Dendritic cell treated with granulocyte-macrophage colony-stimulating factor and Interleukin-4, amounts not matched to agents 40 ng/mL and 50 ng/mL, for 4 days (primary cell): ENCODE measurements around the gene GADL1.

Experiments used
- H3K27ac Mint-ChIP-seq: one replicate; pipeline ENCODE4 v1.8.0; 2022; ENCODE audit warnings: mild to moderate bottlenecking, mixed read lengths
- H3K27me3 Mint-ChIP-seq: one replicate; pipeline ENCODE4 v1.8.0; 2022; ENCODE audit warnings: mild to moderate bottlenecking, mixed read lengths
- H3K36me3 Mint-ChIP-seq: one replicate; pipeline ENCODE4 v1.8.0; 2022; ENCODE audit warnings: low read depth, mixed read lengths
- H3K4me1 Mint-ChIP-seq: one replicate; pipeline ENCODE4 v1.8.0; 2022; ENCODE audit warnings: low read depth, mixed read lengths
- H3K4me3 Mint-ChIP-seq: one replicate; pipeline ENCODE4 v1.8.0; 2022; ENCODE audit warnings: mild to moderate bottlenecking, moderate library complexity, mixed read lengths
- H3K9me3 Mint-ChIP-seq: one replicate; pipeline ENCODE4 v1.8.0; 2022; ENCODE audit warnings: mixed read lengths
- intact Hi-C: fragments of 100-400 bp; cut with micrococcal nuclease; formaldehyde crosslinking; loops from one replicate; pipeline ENCODE4 v1.15.0; 2022

Gene GADL1

DNA sequence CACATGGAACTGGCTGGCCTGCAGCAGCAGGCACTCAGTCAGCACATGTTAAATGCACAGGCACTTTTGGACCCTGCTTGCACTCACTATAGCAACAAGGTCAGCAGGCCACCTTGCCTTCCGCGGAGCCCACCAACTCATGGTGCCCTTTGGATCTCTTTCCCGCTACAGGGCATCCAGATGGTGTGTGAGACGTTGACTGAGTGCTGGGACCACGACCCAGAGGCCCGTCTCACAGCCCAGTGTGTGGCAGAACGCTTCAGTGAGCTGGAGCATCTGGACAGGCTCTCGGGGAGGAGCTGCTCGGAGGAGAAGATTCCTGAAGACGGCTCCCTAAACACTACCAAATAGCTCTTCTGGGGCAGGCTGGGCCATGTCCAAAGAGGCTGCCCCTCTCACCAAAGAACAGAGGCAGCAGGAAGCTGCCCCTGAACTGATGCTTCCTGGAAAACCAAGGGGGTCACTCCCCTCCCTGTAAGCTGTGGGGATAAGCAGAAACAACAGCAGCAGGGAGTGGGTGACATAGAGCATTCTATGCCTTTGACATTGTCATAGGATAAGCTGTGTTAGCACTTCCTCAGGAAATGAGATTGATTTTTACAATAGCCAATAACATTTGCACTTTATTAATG is 203.1 kb downstream of the GADL1 start:
- Mint-ChIP-seq H3K27ac (no peak overlapping the region), H3K36me3 (peaks cover 93% of the 10 kb centered on the region), H3K9me3 (no peaks in the 10 kb centered on the region), H3K4me3 (no peak overlapping the region), H3K4me1 (peaks cover 19% of the 10 kb centered on the region), H3K27me3 (no peaks in the 10 kb centered on the region)
- intact Hi-C loops = loop anchor here (5.0 kb wide), 1 partner anchor 484 kb away; no protein-coding TSS in a partner anchor

DNA sequence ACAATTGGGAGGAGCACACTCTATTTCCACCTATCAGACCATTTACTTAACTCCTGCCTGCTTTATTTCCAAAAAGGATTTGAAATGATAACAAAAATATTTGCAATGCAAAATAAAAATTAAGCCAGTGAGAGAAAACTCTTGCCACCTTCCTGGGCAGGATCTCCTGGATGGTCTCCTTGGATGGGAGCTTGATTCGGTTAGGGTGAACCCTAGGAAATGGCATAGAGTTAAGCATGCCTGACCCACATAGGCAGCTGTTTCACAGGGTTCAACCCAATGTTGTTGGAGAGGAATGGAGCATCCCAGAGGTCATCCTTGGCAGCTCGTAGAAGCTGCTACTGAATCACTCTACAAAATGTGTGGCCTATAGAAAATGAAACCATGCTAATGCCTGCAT is 204.3 kb downstream of the GADL1 start:
- no peak overlapping the region for H3K4me3 Mint-ChIP-seq
- peaks cover 24% of the 10 kb centered on the region for H3K4me1 Mint-ChIP-seq
- H3K27me3 Mint-ChIP-seq = no peaks in the 10 kb centered on the region
- no peaks in the 10 kb centered on the region for H3K9me3 Mint-ChIP-seq
- intact Hi-C loops = loop anchor here (5.0 kb wide), 1 partner anchor 483 kb away; no protein-coding TSS in a partner anchor
- H3K36me3 Mint-ChIP-seq = peaks cover 91% of the 10 kb centered on the region
- H3K27ac Mint-ChIP-seq = no peak overlapping the region

DNA sequence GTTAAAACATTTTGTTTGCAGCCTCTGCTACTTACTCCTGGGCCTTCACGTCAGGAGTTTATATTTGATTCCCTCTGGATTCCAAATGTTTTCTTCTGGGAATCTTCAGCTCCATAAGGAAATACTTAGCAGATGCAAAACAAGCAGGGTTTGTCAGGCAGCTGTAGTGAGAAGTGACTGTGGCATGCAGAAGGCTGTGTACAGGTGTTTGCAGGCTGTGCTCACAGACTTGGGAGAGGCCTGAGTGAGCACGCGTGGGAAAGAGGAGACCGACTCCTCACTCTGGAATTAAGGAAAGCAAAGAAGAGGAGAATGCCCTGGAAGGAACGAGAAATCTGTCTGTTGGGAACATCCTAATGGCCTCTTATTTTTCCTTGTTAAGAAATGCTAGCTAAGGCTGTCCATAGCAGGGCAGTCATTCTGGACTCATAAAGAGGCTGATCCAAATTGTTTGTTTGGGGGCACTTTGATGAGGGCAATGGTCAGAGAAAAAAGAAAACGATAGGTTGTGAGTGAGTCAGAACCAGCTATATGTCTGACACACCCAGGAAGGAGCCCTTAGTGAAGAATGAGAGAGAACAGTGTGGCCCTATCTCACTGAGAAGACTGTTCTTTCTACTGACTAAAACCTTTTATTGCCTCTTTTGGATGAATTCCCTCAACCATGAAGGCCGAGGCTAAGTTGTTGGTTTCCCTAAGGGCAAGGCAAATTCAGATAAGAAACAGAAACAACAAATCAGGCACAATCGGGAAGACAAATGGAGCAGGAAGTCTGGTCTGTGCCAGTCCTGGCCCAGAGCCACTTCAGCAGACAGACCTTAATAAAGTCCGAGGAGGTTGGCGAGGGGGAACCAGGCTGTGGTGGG is 205.5 kb downstream of the GADL1 start:
- peaks cover 30% of the 10 kb centered on the region for H3K4me1 Mint-ChIP-seq
- peaks cover 91% of the 10 kb centered on the region for H3K36me3 Mint-ChIP-seq
- H3K9me3 Mint-ChIP-seq = no peaks in the 10 kb centered on the region
- H3K27ac Mint-ChIP-seq = peak overlapping the region; percentile 35
- intact Hi-C loops = loop anchor here (2.0 kb wide), 1 partner anchor 78 kb away; no protein-coding TSS in a partner anchor
- no peak overlapping the region for H3K4me3 Mint-ChIP-seq
- no peaks in the 10 kb centered on the region for H3K27me3 Mint-ChIP-seq

DNA sequence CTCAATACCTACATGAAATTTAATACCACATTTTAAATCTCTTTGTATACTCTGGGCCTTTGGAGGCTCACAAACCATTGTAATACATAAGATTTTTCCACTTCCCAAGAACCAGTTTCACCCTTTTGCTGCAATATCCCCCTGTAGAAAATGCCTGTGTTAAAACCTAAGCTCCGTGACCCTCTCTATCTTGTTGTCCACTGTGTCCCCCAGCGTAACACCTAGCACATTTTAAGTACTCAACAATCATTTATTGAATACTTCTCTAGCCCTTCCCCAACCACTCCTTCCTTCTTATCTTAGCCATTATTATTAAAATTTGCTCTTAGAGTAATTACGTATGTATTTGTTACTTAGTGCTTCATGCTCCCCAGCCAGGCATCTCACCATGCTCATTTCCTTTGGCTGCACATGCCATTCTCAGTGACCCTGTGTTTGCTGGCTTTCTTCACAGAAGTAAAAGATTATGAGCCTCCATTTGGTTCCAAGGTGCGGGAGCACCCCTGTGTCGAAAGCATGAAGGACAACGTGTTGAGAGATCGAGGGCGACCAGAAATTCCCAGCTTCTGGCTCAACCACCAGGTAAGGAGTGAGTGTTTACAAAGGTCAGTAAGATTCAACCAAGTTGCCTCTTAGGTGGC is 206.4 kb downstream of the GADL1 start:
- peaks cover 93% of the 10 kb centered on the region for H3K36me3 Mint-ChIP-seq
- no peak overlapping the region for H3K27ac Mint-ChIP-seq
- H3K9me3 Mint-ChIP-seq = no peaks in the 10 kb centered on the region
- no peaks in the 10 kb centered on the region for H3K27me3 Mint-ChIP-seq
- peaks cover 35% of the 10 kb centered on the region for H3K4me1 Mint-ChIP-seq
- no peak overlapping the region for H3K4me3 Mint-ChIP-seq
- intact Hi-C loops = loop anchor here (2.0 kb wide), 1 partner anchor 77 kb away; no protein-coding TSS in a partner anchor

DNA sequence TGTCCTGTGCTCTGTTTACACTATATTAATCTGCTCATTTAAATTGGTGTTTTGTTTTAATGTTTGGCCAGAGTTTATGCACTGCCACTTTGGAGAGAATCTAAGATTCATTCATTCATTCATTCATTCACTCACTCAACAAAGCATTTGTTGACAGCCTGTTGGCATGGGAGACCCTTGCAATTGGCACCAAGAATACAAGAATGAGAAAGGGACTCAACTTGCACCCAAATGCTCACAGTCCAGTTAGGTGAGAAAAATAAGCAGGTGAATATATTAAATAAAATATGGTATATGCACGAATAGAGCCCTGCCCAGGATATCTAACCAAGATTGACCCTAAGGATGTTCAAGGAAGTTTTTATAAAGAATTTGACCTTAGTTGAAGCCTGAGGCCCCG is 207.7 kb downstream of the GADL1 start:
- peaks cover 48% of the 10 kb centered on the region for H3K4me1 Mint-ChIP-seq
- H3K27me3 Mint-ChIP-seq = no peaks in the 10 kb centered on the region
- H3K27ac Mint-ChIP-seq = no peak overlapping the region
- H3K36me3 Mint-ChIP-seq = peaks cover 92% of the 10 kb centered on the region
- intact Hi-C loops = no loop called here
- H3K9me3 Mint-ChIP-seq = no peaks in the 10 kb centered on the region
- no peak overlapping the region for H3K4me3 Mint-ChIP-seq

DNA sequence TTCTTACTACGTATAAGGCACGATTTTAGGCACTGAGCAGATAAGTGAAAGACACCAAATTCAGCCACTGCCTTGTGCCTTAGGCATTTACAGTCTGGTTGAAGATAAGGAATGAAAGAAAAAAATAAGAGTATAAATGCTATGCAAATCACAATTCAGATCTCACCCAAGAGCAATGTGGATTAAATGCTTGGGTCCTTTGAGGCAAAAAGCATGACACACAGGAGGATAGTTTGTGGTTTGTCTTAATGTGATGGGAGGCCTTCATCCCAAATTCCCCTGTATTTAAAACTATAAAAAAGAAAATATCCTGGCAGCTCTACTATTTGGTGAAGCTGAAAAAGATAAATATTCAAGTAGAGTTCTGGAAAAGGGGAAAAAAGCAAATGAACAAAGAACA is 208.3 kb downstream of the GADL1 start:
- no peak overlapping the region for H3K4me3 Mint-ChIP-seq
- no peaks in the 10 kb centered on the region for H3K9me3 Mint-ChIP-seq
- H3K36me3 Mint-ChIP-seq = peaks cover 92% of the 10 kb centered on the region
- no peak overlapping the region for H3K27ac Mint-ChIP-seq
- intact Hi-C loops = no loop called here
- peaks cover 50% of the 10 kb centered on the region for H3K4me1 Mint-ChIP-seq
- no peaks in the 10 kb centered on the region for H3K27me3 Mint-ChIP-seq

DNA sequence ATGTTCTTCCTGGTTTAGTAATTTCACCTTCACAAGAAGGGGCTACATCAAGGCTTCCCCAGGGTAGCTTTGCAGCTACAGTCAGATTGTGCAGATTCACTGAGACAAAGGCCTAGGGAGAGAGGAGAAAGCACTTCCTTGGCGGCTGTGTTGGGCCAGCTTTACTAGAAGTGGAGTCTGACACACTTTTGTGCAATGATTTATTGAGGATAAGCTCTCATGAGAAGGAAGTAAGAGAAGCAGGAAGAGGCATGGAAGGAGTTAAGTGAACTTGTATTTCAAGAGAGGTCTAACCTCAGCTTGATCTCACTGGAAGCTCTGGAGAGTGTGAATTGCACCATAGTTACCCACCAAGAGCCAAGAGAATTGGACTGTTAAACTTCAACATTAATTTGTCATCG is 209.2 kb downstream of the GADL1 start:
- intact Hi-C loops = no loop called here
- Mint-ChIP-seq H3K9me3 (no peaks in the 10 kb centered on the region), H3K4me1 (peaks cover 53% of the 10 kb centered on the region), H3K27me3 (no peaks in the 10 kb centered on the region), H3K4me3 (no peak overlapping the region), H3K36me3 (peaks cover 92% of the 10 kb centered on the region), H3K27ac (no peak overlapping the region)

DNA sequence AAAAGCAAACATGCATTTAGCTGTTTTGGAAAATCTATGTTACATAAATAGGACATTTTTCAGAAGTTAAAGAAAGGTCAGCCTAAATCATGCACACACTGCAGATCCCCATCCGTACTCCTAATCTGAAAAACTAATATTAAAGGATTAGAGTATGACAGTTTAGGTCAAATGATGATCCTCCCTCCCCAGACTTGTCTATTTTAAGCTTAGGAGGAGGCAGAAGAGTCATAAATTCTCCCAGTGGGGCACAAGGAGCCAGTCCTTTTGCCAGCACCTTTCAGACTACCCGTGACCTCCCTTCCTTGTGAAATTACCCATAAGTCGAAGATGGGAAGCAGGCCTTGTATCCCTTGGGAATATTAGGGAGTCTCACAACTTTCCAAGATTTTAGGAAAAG is 210.1 kb downstream of the GADL1 start:
- Mint-ChIP-seq H3K4me3 (no peak overlapping the region), H3K27me3 (no peaks in the 10 kb centered on the region)
- intact Hi-C loops = no loop called here

DNA sequence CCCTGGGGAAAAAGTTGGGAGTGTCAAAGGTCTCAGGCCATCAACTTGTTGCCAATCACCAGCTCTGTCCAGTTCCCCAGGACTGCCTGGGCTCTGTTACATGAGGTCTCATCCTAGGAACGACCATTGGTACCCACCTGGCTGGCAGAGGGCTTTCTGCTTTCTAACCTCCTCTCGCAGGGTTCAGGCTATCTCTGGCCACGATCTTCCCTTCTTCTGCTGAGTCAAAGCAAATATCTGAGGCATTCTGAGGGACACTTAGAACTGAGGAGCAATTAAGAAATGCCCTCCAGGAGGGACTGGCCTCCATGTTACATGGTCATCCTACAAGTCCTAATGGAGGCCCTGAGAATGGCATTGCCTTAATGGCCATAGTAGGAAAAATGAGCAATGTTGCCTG is 210.7 kb downstream of the GADL1 start:
- Mint-ChIP-seq H3K9me3 (no peaks in the 10 kb centered on the region), H3K36me3 (peaks cover 91% of the 10 kb centered on the region), H3K27ac (no peak overlapping the region), H3K27me3 (no peaks in the 10 kb centered on the region), H3K4me1 (peaks cover 52% of the 10 kb centered on the region), H3K4me3 (no peak overlapping the region)
- intact Hi-C loops = no loop called here

More for the DNA sequence above, 210.1 kb downstream of the GADL1 start:
- Mint-ChIP-seq H3K9me3 (no peaks in the 10 kb centered on the region), H3K4me1 (peaks cover 53% of the 10 kb centered on the region), H3K27ac (no peak overlapping the region), H3K36me3 (peaks cover 91% of the 10 kb centered on the region)

DNA sequence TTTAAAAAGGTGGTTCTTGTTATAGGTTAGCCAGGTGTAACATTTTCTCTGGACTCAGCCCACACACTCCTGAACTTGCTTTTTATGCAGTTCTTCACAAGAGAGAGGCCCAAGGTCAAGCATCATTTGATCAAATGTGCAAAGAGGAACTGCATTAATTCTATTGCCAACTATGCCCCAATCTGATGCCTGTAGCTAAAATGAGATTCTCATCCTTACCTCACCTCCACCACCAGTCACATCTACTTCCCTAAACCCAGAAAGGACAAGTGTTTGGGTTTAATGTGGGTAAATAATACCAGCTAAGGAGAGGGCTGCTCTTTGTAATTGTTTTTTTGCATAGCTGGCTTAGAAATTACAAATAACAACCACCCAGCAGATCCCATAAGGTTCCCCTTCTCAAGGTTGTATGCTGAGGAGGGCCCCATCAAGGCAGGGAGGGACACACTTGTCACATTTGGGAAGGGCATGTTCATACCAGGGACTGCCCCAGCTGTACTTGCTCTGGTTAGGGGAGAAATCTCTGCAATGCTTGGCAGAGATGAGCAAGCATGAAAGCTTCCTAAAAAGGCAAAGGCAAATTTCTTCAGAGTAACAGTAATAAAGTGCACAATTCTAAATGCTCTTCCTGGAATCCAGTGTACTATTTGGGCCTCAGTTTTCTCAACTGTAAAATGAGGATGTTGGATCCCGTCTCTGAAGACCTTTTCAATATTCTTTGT is 211.9 kb downstream of the GADL1 start:
- no peak overlapping the region for H3K4me3 Mint-ChIP-seq
- H3K4me1 Mint-ChIP-seq = peaks cover 54% of the 10 kb centered on the region
- no peaks in the 10 kb centered on the region for H3K27me3 Mint-ChIP-seq
- peak overlapping the region; percentile 48 for H3K27ac Mint-ChIP-seq
- intact Hi-C loops = no loop called here
- H3K9me3 Mint-ChIP-seq = no peaks in the 10 kb centered on the region
- H3K36me3 Mint-ChIP-seq = peaks cover 91% of the 10 kb centered on the region

DNA sequence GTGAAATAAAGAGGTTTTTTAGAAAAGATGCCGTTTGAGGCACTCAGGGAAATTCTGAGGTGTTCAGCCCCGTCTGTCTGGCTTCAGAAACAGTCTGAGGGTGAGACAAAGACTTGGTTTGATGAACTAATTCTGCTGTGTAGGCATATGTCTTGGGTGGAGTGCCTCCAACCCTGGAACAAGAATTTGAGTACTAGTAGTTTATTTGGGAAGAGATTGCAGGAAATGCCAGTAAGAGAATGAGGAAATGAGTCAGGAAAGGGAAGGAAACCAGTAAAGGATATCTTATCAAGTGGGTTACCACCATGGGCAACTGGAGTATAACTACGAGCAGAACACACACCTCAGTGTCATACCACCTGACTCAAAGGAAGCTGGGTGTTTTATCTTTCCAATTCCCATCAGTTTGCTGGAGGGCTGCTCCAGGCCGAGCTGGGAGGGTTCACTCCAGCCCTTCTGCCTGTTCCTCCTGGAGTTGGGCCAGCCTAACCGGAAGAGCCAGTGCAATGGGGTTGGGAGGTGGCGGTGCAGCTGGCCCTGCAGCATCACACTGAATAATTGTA is 212.7 kb downstream of the GADL1 start:
- intact Hi-C loops = no loop called here
- Mint-ChIP-seq H3K4me3 (no peak overlapping the region), H3K27ac (peak overlapping the region; percentile 53), H3K36me3 (peaks cover 91% of the 10 kb centered on the region), H3K27me3 (no peaks in the 10 kb centered on the region), H3K4me1 (peaks cover 63% of the 10 kb centered on the region), H3K9me3 (no peaks in the 10 kb centered on the region)

DNA sequence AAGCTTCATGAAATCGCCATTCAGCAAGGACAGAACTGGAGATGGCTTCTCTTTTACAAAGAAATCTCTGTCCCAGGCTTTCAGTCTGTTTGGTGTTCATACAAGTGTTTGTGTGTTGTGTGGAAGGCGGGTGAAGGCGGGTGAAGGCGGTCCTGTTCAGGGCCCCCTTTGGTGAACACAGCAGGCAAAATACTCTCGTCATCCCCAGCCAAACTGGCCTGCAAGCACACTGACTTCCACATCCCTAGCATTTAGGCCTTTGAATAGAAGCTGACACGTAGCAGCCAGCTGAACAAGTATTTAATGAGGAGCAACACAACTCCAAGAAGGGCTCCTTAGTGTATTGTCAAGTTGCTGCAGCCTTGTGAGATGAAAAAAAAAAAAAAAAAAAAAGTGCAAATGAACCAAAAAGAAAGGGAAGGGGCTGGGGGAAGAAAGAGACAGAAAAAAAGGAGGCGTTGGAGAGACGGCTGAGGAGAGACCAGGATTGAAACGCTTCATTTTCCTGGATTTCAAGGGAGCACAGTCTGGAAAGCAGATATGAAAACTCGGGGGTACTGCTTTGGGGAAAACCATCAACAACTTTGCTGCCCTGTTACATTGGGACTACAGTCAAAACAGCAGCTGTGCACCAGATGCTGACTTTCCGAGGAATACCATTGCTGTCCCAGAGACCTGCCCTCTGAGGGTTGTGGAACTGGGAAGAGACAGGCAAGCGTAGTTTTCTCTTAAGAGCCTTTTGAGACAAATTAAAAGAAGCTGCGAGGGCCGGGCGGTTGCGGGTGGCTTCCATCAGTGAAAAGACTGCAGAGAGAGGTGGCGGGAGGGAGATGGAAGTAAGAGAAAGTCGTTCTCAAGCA is 213.4 kb downstream of the GADL1 start:
- Mint-ChIP-seq H3K36me3 (peaks cover 91% of the 10 kb centered on the region), H3K27me3 (no peaks in the 10 kb centered on the region), H3K4me1 (peaks cover 65% of the 10 kb centered on the region), H3K27ac (peak overlapping the region; percentile 53), H3K9me3 (no peaks in the 10 kb centered on the region), H3K4me3 (no peak overlapping the region)
- intact Hi-C loops = no loop called here

DNA sequence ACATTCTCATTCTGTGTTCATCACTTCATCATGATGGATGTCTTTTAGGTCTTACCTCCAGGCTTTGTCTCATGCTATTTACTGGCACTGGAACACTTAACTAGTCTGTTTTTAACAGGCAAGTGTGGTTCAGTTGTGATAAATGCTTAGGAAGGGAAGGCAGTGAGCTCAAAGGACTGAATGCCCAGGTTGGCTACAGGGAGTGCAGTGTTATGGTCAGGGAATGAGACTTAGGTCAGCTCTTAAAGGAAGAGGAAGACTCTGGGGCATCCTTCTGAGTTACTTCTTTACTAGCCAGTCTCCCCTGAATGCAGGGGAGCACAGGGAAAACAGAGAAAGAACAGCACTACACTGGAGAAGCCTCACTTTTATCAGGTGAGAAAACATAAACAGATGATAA is 215.4 kb downstream of the GADL1 start:
- H3K27ac Mint-ChIP-seq = peak overlapping the region; percentile 19
- H3K27me3 Mint-ChIP-seq = no peaks in the 10 kb centered on the region
- peaks cover 93% of the 10 kb centered on the region for H3K36me3 Mint-ChIP-seq
- H3K9me3 Mint-ChIP-seq = no peaks in the 10 kb centered on the region
- peaks cover 69% of the 10 kb centered on the region for H3K4me1 Mint-ChIP-seq
- intact Hi-C loops = no loop called here
- no peak overlapping the region for H3K4me3 Mint-ChIP-seq
